Measurements from ENCODE around the gene ZNRF2.
A peak's percentile ranks its signal among the peaks of the same experiment; 100 is the strongest.

Gene ZNRF2

GRCh38 chr7:30278849-30279652 is 5.3 kb upstream of the ZNRF2 start:
- Histone ChIP-seq H4K20me1 (ENCODE audit: low read depth, low read length) (no peaks in the 10 kb centered on the region), H3K36me3 (ENCODE audit: low read length) (no peaks in the 10 kb centered on the region), H3K9ac (ENCODE audit: low read length) (peak overlapping the region; percentile 24), H2AFZ (ENCODE audit: low read depth, low read length, severe bottlenecking) (peak overlapping the region; percentile 31), H3K4me2 (ENCODE audit: low read depth, low read length, poor library complexity, severe bottlenecking) (peak overlapping the region; percentile 45), H3F3A (ENCODE audit: insufficient read depth) (peaks cover 54% of the 10 kb centered on the region), H3K27ac (ENCODE audit: low read depth, low read length) (peak overlapping the region; percentile 74), H3K27me3 (ENCODE audit: low read length) (no peaks in the 10 kb centered on the region), H3K79me2 (ENCODE audit: insufficient read depth, low read length) (no peaks in the 10 kb centered on the region), H3K9me2 (replicated peaks; ENCODE audit: insufficient read depth, low read length) (no peaks in the 10 kb centered on the region), H3K9me3 (ENCODE audit: insufficient read depth, low read length) (no peaks in the 10 kb centered on the region), H3K4me3 (ENCODE audit: insufficient read depth, low read length, poor library complexity, severe bottlenecking) (peak overlapping the region; percentile 13)
- TF ChIP-seq EZH2phosphoT487 (conservative IDR thresholded peaks at IDR 0.05; ENCODE audit: low read length): no peak
- TF ChIP-seq CTCF (IDR thresholded peaks at IDR 0.05; ENCODE audit: insufficient read depth, low read length, poor library complexity, severe bottlenecking): no peak

- Histone ChIP-seq H3K36me3 (ENCODE audit: low read length) (no peaks in the 10 kb centered on the region), H3K79me2 (ENCODE audit: insufficient read depth, low read length) (no peaks in the 10 kb centered on the region), H3K9ac (ENCODE audit: low read length) (peak overlapping the region; percentile 24), H3K4me3 (ENCODE audit: insufficient read depth, low read length, poor library complexity, severe bottlenecking) (peak overlapping the region; percentile 13), H3K27ac (ENCODE audit: low read depth, low read length) (peak overlapping the region; percentile 74), H3K4me2 (ENCODE audit: low read depth, low read length, poor library complexity, severe bottlenecking) (peak overlapping the region; percentile 45), H2AFZ (ENCODE audit: low read depth, low read length, severe bottlenecking) (peak overlapping the region; percentile 31), H3K27me3 (ENCODE audit: low read length) (no peaks in the 10 kb centered on the region), H3K9me3 (ENCODE audit: insufficient read depth, low read length) (no peaks in the 10 kb centered on the region), H3K9me2 (replicated peaks; ENCODE audit: insufficient read depth, low read length) (no peaks in the 10 kb centered on the region), H3F3A (ENCODE audit: insufficient read depth) (peaks cover 49% of the 10 kb centered on the region), H4K20me1 (ENCODE audit: low read depth, low read length) (no peaks in the 10 kb centered on the region)
- TF ChIP-seq EZH2phosphoT487 (conservative IDR thresholded peaks at IDR 0.05; ENCODE audit: low read length) (no peak), CTCF (IDR thresholded peaks at IDR 0.05; ENCODE audit: insufficient read depth, low read length, poor library complexity, severe bottlenecking) (no peak)
These were observed 4.8 kb upstream of the ZNRF2 start for GRCh38 chr7:30279653-30279904.

GRCh38 chr7:30280631-30281030 is 3.8 kb upstream of the ZNRF2 start:
- Histone ChIP-seq H3K36me3 (ENCODE audit: low read length) (no peaks in the 10 kb centered on the region), H3K9me2 (replicated peaks; ENCODE audit: insufficient read depth, low read length) (no peaks in the 10 kb centered on the region), H3F3A (ENCODE audit: insufficient read depth) (peaks cover 38% of the 10 kb centered on the region), H3K4me2 (ENCODE audit: low read depth, low read length, poor library complexity, severe bottlenecking) (peak overlapping the region; percentile 45), H3K4me3 (ENCODE audit: insufficient read depth, low read length, poor library complexity, severe bottlenecking) (no peak overlapping the region), H4K20me1 (ENCODE audit: low read depth, low read length) (no peaks in the 10 kb centered on the region), H3K27me3 (ENCODE audit: low read length) (no peaks in the 10 kb centered on the region), H3K9me3 (ENCODE audit: insufficient read depth, low read length) (no peaks in the 10 kb centered on the region), H2AFZ (ENCODE audit: low read depth, low read length, severe bottlenecking) (no peak overlapping the region), H3K27ac (ENCODE audit: low read depth, low read length) (peak overlapping the region; percentile 74), H3K9ac (ENCODE audit: low read length) (peak overlapping the region; percentile 8; the same call in 1 of the 2 replicates), H3K79me2 (ENCODE audit: insufficient read depth, low read length) (peaks cover 2% of the 10 kb centered on the region)
- TF ChIP-seq EZH2phosphoT487 (conservative IDR thresholded peaks at IDR 0.05; ENCODE audit: low read length) (no peak), CTCF (IDR thresholded peaks at IDR 0.05; ENCODE audit: insufficient read depth, low read length, poor library complexity, severe bottlenecking) (no peak)

All from SU-DHL-6 (cell line).